Activated naive CD4-positive, alpha-beta T cell treated with anti-CD3 and anti-CD28 coated beads, Interleukin-2, amount 50 U/mL, for 16 hours (primary cell): ENCODE measurements around the gene MAGI2.

Source experiments
- DNase-seq: peaks from one replicate; pipeline ENCODE4 v3.0.0-alpha.2; 2020

The MAGI2 gene

GRCh38 chr7:79241288-79242060 is 212.0 kb downstream of the MAGI2 start:
- no peak for DNase-seq

- DNase-seq: no peak
Observed at GRCh38 chr7:79240413-79240812, 213.1 kb downstream of the MAGI2 start.

GRCh38 chr7:79236352-79237028 is 217.0 kb downstream of the MAGI2 start:
- DNase-seq: no peak

- no peak for DNase-seq
Observed at GRCh38 chr7:79227044-79227443, 226.4 kb downstream of the MAGI2 start.

GRCh38 chr7:79221211-79221610 is 232.3 kb downstream of the MAGI2 start:
- no peak for DNase-seq

GRCh38 chr7:79217976-79218626 is 235.4 kb downstream of the MAGI2 start:
- DNase-seq: no peak

- DNase-seq: no peak
Observed at GRCh38 chr7:79217468-79217867, 236.0 kb downstream of the MAGI2 start.

- DNase-seq: no peak
Observed at GRCh38 chr7:79216236-79216635, 237.2 kb downstream of the MAGI2 start.

GRCh38 chr7:79212334-79212733 is 241.1 kb downstream of the MAGI2 start:
- DNase-seq: no peak

GRCh38 chr7:79211724-79212123 is 241.7 kb downstream of the MAGI2 start:
- no peak for DNase-seq

- no peak for DNase-seq
Observed at GRCh38 chr7:79199961-79200360, 253.5 kb downstream of the MAGI2 start.

- DNase-seq: no peak
Observed at GRCh38 chr7:79199266-79199665, 254.2 kb downstream of the MAGI2 start.

GRCh38 chr7:79185605-79186004 is 267.9 kb downstream of the MAGI2 start:
- no peak for DNase-seq

GRCh38 chr7:79182283-79182682 is 271.2 kb downstream of the MAGI2 start:
- no peak for DNase-seq

- DNase-seq: no peak
Observed at GRCh38 chr7:79180533-79180932, 272.9 kb downstream of the MAGI2 start.

GRCh38 chr7:79176859-79177477 is 276.5 kb downstream of the MAGI2 start:
- no peak for DNase-seq

GRCh38 chr7:79175374-79175773 is 278.1 kb downstream of the MAGI2 start:
- no peak for DNase-seq

- no peak for DNase-seq
Observed at GRCh38 chr7:79165225-79165624, 288.2 kb downstream of the MAGI2 start.

GRCh38 chr7:79159040-79159664 is 294.3 kb downstream of the MAGI2 start:
- DNase-seq: no peak

- no peak for DNase-seq
Observed at GRCh38 chr7:79157281-79157680, 296.2 kb downstream of the MAGI2 start.

GRCh38 chr7:79149831-79150230 is 303.6 kb downstream of the MAGI2 start:
- no peak for DNase-seq

GRCh38 chr7:79142706-79143105 is 310.8 kb downstream of the MAGI2 start:
- no peak for DNase-seq

- no peak for DNase-seq
Observed at GRCh38 chr7:79141252-79141651, 312.2 kb downstream of the MAGI2 start.
